GM18907 (cell line): ENCODE data around the gene ABCC5.

Experiments
- ATAC-seq: cut with Tn5 transposase; IDR thresholded peaks from one replicate; pipeline ENCODE4 v1.9.1; 2021; ENCODE audit warnings: mild to moderate bottlenecking, moderate library complexity; ENCODE audit not compliant: unreplicated experiment

ABCC5 gene

DNA sequence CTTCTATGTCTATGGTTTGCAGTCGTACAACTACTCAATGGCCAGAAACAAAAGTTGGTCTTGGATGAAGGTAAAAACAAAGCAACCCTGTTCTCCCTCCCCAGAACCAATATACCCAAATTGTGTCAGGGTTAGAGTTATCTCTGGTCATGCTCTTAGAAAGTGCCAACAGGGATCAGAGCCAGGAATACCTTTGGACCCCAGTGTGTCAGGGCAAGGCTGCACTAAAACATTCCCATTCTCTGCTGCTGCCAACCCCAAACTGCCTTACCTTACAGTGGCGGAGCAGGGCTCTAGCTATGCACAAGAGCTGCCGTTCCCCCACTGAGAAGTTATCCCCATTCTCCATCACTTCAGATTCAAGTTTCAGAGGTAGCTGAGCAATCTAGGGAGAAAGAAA, 90.6 kb downstream of the ABCC5 start:
- no peak for ATAC-seq

DNA sequence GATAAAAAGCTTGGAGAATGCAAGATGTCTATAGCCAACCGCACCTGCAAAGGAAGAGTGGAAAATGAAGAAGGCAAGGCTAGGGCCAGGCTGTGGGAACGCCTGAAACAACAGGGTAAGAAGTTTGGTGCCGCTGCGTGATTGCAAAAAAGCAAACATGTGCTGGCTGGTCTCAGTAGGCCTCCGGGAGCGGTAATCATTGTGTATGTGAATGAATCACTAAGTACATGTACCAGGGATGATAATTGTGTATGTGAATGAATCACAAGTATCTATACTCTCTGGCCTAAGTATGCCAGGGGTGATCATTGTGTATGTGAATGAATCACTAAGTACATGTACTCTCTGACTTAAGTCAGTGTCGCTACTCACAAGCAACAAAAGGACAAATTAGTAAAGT, 92.7 kb downstream of the ABCC5 start:
- ATAC-seq: no peak

DNA sequence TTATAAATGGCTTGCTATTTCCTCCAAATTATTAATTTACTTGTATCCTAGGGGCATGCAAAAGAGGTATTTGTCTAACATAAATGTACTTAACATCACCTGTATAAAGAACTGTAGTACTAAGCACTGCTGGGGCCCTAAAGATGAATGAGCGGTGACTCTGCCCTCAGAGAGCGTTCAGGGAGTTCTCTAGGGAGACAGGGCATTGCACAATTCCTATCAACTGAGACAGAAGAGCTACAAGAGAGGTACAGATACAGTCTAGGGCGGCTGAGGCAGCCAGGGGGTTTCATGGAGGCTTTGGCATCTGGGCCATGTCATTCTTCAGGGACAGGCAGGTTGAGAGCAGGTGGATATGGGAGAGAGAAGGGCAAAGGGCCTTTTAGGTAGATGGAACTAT, 93.1 kb downstream of the ABCC5 start:
- ATAC-seq: no peak

DNA sequence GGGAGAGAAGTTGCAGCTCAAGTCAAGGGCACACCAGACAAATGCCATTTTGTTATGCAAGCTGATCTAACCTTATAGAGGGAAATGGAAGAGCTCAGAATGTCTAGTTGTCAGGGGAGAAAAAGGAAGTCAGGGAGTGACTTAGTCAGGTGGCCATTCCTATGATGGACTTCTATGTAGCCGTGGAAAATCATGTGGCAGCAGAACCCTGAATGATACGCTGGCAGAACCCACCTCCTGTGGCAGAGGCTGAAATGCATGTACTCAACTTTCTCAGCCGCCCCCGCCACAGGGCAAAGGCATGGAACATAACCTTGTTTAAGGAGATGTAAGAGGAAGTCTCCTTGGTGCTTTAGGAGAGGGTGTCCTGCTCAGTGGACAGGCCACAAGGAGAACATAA, 95.3 kb downstream of the ABCC5 start:
- ATAC-seq: no peak

DNA sequence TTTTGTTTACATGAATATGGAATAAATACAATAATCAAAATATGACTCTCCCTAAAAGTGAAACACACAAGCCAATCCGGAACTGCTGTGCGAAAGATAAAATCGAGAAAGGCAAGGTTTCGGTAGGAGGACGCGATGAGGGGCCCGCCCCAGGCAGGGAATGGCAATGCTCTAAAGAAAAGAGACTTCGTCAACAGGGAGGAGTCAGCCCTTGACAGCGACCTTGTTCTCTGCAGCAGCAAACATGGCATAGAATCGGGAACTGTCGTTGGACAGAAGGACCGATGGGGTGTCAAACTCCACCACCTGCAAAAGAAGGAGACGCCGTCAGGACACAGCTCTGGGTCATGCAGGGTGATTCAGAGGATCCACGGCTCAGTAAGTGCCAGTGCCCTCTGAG, 96.6 kb downstream of the ABCC5 start:
- no peak for ATAC-seq

DNA sequence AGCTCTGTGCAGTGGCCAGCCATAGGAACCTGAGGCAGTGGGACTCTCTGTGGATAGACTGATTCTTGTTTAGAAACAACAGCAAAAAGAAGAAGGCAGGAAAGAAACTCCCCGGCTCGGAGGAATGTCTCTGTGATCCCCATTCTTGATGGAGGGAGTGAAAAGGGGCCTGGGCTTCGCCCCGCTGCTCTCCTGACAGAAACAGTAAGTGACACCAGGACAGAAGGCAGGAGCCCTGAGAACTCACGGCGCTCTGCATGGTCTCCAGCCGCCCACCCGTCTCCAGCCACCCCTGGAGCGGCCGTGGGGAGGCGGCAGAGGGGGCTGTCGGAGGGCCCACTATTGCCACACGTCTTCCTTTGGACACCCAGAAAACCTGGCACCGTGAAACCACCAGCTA, 97.3 kb downstream of the ABCC5 start:
- ATAC-seq: no peak

DNA sequence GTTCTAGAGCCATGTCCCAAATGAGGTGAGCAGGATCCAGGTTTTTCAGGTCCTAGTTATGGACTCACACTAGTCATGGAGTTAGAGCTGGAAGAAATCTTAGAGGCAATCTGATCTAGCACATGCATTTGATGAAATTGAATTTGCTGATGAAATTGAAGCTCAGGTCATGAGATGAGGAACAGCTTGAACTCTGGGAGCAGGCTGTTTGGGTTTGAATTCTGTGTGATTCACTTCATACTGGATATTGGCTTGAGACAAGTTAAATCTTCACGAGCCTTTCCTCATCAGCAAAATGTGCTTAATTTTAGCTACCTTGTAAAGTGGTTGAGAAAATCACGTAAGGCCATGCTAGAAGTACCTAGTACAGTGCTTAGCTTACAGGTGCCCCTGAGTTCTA, 99.5 kb downstream of the ABCC5 start:
- no peak for ATAC-seq

DNA sequence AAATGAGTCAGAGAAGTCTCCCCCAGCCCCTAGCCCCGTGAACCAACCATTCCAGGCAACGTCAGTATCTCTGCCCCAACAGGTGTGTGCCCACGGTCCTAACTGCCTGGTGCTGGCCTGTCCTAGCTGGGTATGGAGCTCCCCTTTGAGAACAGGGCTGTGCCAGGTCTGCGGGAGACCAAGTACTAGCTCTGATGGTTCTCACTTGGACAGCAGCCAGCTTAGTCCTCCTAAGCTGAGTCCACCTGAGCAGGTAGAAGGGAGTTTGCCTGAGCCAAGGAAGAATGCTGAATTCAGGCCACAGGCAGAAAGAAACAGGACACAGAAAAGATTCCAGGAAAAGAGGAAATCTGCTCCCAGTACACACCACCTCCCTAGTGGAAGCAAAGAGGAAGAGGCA, 99.9 kb downstream of the ABCC5 start:
- no peak for ATAC-seq

DNA sequence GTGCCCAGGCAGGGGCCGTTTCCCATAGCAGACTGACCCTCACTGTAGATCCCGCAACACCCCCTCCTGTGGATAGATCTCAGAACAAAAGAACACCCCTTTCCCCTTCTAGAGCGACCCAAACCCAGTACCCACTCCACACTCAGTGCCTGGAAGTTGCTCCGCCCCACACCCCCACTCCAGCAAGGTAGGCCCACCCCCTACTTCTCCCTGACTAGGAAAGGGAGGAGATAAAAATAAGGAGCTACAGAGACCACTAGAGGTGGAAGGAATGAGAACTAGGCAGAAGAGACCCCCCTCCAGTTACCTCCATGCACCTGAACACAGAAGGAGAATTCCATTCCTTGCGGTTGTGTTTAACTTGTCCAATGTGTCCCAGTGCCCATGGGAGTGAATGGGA, 102.8 kb downstream of the ABCC5 start:
- no peak for ATAC-seq

DNA sequence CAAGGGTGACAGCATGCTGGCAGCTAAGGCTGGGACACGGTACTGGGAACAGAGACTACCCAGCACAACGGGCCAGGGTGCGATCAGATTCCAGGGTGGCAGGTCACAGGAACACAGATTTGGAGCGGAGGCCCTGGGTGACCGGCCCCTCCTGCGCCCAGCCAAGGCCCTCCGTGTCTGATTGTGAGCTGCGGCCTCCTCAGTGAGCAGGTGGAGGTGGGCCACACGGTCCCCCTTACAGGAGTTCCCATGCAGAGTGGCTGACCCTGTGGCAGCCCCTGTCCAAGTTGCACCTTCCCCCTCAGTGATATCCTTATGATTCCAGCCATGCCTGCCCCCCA, 104.1 kb downstream of the ABCC5 start:
- no peak for ATAC-seq

DNA sequence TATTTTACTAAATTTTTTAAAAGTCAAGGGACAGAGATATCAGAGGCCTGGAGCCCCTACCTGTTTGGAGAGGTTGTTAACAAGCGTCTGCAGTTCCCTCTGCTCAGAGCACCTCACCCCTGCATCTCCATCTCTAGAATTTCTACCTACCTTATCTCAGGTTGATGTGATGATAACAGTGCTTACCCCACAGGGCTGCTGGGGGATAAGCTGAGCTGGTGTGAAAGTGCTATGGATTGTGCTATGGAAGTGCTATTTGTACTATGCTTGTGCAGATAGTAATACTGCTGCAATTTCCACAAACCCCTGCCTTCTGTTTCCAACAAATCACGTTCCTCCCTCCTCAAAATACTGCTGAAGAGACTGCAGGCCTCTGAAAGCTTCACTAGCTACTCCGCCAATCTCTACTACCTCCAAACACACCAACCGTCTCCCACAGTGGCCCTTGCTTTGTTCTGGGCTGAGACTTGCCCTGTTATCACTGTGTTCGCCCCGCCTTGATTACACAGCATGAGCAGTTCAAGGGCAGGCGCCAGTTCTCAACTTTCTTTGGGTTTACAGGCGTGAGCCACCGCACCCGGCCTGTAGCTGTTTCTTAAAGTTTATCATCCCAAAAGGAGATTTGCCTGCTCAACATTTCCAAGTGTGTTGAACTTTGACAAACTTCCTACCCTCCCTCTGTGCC, 104.6 kb downstream of the ABCC5 start:
- no peak for ATAC-seq

DNA sequence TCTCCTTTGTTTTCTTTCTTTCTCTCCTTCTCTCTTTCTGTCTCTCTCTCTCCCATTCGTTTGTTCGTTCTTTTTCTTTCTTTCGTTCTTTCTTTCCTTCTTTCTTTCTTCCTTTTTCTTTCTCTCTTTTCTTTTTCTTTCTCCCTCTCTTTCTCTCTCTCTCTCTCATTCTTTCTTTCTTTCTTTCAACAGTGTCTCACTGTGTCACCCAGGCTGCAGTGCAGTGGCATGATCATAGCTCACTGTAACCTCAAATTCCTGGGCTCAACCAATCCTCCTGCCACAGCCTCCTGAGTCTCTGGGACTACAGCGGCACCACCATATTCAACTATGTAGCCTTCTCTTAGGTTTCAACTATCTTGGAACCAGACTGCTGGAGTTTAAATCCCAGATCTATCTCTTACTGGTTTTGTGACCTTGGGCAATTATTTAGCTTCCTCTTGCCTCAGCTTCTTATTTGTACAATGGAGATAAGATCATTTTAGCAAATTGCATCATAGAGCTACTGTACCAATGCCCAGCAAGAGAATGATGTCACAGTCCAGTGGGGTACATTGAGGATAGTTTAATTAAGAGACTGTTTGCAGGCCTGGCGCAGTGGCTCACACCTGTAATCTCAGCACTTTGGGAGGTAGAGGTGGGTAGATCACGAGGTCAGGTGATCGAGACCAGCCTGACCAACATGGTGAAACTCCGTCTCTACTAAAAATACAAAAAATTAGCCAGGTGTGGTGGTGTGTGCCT, 105.7 kb downstream of the ABCC5 start:
- no peak for ATAC-seq

DNA sequence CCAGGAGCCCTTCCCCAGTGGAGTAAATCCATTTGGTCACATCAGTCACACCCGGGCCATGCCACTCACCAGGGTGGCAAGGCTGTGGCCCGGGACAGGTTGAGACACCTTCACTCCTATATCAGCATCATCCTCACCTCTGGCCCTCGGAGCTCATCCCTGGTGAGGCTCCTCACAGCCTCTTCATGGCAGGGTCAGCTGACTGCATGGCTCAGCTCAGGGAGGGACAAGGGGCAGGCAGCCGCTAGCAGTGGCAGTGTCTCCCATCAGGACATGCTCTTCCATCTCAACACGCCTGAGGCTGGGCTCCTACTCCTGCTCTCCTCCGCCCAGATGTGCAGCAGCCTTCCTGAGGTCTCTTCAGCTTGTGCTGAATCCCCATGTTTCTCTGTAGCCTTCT, 106.6 kb downstream of the ABCC5 start:
- ATAC-seq: no peak

DNA sequence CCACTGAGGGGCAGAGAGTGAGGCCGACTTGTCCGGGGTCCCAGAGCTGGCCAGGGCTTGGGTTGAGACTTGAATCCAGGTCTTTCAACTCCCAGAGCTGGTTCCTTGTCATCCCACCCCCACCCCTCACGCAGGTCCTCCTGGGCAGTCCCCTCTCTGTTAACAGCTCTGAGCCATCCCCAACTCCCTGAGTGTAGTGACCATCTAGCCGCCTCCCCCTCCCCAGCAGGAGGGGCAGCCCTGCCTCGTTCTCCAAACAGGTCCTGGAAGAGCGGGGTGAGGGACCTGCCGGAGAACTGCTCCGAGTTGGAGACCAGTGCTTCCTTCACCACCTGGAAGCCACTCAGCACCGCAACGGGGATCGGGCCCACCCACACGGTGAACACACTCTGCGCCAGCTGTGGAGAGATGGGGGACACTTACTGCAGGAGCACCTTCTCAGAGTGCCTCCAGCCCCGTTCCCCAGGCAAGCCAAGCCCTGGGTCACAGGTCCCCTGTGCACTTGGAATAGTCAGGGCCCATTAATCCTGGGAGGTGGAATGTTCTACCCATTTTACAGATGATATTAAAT, 108.6 kb downstream of the ABCC5 start:
- ATAC-seq: no peak

DNA sequence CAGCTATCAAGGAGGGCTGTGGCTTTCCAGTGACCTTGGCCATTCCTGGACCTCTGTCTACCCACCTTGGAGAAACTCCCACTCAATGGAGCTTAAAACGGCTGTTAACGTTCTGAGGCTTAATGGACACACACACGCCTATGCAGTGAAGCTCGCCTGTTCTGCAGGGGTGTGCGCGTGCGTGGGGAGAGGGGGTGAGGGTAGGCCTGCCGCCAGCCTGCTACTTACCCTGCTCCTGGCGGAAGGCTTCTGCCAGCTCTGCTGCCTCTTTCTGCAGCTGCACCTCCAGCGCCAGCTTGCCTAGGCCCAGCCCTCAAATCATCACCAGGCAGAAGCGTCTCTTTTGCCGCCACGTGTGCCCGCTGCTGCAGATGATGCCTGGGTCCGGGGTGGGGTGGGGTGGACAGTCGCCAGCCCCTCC, 109.8 kb downstream of the ABCC5 start:
- ATAC-seq: no peak

DNA sequence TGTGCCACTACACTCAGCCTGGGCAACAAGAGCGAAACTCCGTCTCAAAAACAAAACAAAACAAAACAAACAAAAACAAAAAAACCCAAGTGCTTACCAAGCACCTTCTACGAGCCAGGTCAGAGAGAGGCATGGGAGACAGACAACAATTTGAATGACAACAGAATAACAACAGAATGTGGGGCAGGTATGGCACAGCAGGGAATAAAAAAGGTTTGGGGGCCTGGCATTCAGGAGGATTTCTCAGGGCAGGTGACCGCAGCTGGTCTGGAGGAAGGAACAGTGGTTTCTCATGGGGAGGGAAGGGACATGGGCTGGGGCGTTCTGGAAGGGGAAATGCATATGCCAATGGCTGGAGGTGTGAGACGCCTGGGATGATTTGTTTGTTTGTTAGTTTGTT, 110.5 kb downstream of the ABCC5 start:
- no peak for ATAC-seq

DNA sequence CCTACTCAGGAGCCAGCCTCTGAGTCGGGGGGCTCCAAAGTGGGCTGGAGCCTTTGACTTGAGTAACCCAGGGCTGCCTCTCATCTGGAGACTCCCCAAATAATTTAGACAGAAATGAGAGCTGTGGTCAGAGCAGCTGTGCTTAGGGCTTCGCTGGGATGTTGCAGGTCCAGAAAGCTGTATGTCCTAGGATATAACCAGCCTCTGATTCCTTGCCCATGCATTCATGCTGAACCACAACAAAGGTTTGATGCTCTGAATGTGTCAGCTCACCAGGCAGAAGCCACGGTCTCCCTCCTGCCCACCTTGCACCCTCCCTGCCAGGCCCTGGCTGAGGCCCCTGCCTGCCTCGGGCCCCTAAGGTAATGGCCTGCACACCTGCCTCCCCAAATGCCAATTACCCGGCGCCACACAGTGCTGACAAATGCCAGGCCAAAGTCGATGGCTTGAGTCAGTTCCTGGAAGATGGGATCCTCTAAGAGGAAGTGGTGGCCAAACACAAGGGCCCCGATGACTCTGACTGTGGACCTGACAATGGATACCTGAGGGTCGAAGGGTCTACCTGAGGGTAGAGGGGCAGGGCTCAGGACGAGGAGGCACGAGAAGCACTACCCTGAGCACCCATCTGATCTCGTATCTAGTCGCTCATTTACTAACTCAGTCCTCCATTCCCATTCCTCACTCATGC, 111.3 kb downstream of the ABCC5 start:
- no peak for ATAC-seq

DNA sequence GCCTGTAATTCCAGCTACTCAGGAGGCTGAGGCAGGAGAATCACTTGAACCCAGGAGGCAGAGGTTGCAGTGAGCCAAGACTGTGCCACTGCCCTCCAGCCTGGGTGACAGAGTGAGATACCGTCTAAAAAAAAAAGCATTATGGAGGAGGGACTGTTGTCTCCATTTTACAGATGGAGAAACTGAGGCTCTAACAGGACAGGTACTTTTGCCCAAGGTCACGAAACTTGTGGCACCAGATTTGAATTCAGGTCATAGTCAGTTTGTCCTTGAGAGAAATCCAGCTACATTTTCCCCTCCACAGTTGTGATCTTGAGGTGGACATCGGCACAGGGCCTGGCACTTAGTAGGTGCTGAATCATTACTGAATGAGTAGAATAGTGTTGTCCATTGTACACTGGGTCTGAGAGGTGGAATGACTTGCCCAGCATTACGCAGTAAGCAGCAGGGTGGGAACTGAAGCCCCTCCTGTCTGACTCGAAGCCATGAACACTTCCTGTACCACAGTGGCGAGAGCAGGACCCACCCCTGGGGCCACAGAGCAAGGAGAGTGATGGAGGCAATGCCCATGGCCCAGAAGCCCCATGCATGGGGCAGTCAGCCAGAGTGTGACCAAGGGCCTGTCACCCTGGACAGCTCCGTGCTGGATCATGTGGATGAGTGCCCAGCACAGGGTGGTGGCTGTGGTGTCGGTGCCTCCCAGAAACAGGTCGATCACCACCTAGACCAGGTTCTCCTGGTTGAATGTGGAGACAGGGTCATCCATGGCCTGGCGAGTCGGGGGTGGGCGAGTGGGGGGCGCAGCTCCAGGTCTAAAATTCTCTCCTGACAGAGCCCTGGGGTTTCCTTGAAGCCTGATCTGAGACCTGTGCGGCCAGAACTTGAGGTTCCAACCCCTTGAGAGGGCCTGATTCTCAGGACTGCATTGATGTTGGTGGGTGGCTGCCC, 112.6 kb downstream of the ABCC5 start:
- no peak for ATAC-seq

DNA sequence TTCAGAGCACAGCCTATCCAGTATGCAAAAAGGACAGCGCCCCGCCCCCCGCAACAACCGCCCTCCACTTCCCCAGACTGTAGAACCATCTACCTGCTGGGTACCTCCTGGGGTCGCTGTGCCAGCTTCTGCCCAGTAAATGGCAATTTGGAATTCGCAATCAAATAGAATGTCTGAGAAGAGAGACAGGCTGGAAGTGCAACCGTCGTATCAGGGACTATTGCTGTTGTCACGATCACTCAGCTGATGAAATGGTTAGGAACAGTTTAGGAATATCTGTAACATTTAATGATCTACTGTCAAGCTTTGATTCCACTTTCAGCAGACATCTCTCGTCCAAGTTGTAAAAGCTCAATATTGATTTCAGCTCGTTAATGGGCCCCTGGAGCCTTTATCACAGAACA, 119.7 kb downstream of the ABCC5 start:
- ATAC-seq: no peak

DNA sequence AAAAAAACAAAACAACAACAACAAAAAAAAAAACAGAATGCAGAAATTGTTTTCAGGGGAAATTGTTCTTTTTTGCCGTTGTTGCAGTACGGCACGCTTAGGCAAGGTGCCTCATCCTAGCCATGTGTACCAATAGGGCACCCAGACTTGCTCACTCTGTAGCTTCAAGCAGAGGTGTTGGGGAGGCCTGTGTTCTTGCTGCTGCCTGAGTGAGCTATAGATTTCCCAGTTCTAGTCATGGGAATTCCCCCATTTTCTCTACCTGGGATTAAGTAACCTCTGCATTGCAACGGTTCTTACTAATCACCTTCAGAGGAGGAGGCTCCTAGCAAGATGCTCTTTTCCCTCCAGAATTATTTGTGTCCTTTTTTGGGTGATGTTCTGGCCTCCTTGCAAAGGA, 120.1 kb downstream of the ABCC5 start:
- no peak for ATAC-seq

DNA sequence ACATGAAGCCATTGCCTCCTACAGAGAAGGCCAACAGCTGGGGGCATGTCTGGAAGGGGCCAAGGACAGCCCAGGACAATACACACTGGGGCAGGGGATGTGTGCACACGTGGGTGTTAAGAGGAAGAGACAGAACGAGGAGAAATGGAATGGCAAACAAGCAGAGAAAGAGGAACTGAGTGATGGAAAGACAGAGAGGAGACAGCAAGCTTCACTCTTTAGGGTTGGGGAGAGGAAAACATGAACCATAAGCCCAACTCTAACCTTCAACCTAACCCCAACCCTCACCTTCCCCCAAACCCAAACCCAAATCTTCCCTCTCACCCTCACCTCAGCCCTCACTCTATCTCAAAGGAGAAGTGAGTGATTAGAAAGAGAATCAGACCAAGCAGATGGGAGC, 121.1 kb downstream of the ABCC5 start:
- ATAC-seq: no peak
